H9 (cell line): ENCODE data around the gene RASL10B. TPM values are rescaled to one million over a fixed set of nuclear protein-coding genes. Genes with fewer than 3 reads are reported as not detected.

Experiments
- DNase-seq: peaks from one replicate; pipeline ENCODE4 v3.0.0-alpha.2; 2017
- H2AFZ ChIP-seq: one replicate; pipeline ENCODE4 v1.6.1; 2013; ENCODE audit warnings: mild to moderate bottlenecking, low read length, control low read depth, moderate library complexity
- H2AK5ac ChIP-seq: 2 replicates; pipeline ENCODE4 v1.6.1; 2013; ENCODE audit warnings: low read length, control low read depth, mixed read lengths; ENCODE audit not compliant: insufficient read length
- H2BK120ac ChIP-seq: one replicate; pipeline ENCODE4 v1.6.1; 2013; ENCODE audit warnings: low read depth, mild to moderate bottlenecking, low read length, control low read depth, inconsistent platforms; ENCODE audit not compliant: poor library complexity, severe bottlenecking
- H2BK12ac ChIP-seq: 2 replicates; pipeline ENCODE4 v1.6.1; 2013; ENCODE audit warnings: low read length, control low read depth, mixed read lengths, low read depth; ENCODE audit not compliant: insufficient read length
- H2BK15ac ChIP-seq: 2 replicates; pipeline ENCODE4 v1.6.1; 2013; ENCODE audit warnings: low read depth, low read length, control low read depth
- H2BK20ac ChIP-seq: one replicate; pipeline ENCODE4 v1.6.1; 2013; ENCODE audit warnings: low read depth, mild to moderate bottlenecking, low read length, control low read depth, inconsistent platforms; ENCODE audit not compliant: poor library complexity, severe bottlenecking
- H2BK5ac ChIP-seq: 2 replicates; pipeline ENCODE4 v1.6.1; 2013; ENCODE audit warnings: low read length, control low read depth, mixed read lengths; ENCODE audit not compliant: insufficient read length
- H3K14ac ChIP-seq: 2 replicates; pipeline ENCODE4 v1.6.1; 2013; ENCODE audit warnings: low read length, control low read depth; ENCODE audit not compliant: insufficient read depth
- H3K18ac ChIP-seq: 2 replicates; pipeline ENCODE4 v1.6.1; 2013; ENCODE audit warnings: low read depth, mild to moderate bottlenecking, mixed read lengths, low read length, control low read depth; ENCODE audit not compliant: insufficient read length
- H3K23ac ChIP-seq: 2 replicates; pipeline ENCODE4 v1.6.1; 2013; ENCODE audit warnings: low read length, control low read depth, mixed read lengths, low read depth; ENCODE audit not compliant: insufficient read length
- H3K23me2 ChIP-seq: 2 replicates; pipeline ENCODE4 v1.6.1; 2013; ENCODE audit warnings: low read depth, mild to moderate bottlenecking, mixed read lengths, low read length, control low read depth; ENCODE audit not compliant: insufficient read length, poor library complexity, severe bottlenecking
- H3K27ac ChIP-seq: 2 replicates; pipeline ENCODE4 v1.5.1; 2013; ENCODE audit warnings: low read length, control low read depth, mixed read lengths, low read depth; ENCODE audit not compliant: insufficient read length
- H3K27me3 ChIP-seq: 2 replicates; pipeline ENCODE4 v1.6.1; 2013; ENCODE audit warnings: low read length, control low read depth, inconsistent platforms; ENCODE audit not compliant: insufficient read depth
- H3K4ac ChIP-seq: 2 replicates; pipeline ENCODE4 v1.6.1; 2013; ENCODE audit warnings: low read depth, mild to moderate bottlenecking, control low read depth, inconsistent platforms, low read length, moderate library complexity
- H3K4me1 ChIP-seq: 2 replicates; pipeline ENCODE4 v1.6.1; 2013; ENCODE audit warnings: low read length, control low read depth, inconsistent platforms; ENCODE audit not compliant: insufficient read depth
- H3K4me2 ChIP-seq: 2 replicates; pipeline ENCODE4 v1.6.1; 2013; ENCODE audit warnings: low read length, control low read depth, mixed read lengths; ENCODE audit not compliant: insufficient read length, insufficient read depth
- H3K56ac ChIP-seq: 2 replicates; pipeline ENCODE4 v1.6.1; 2013; ENCODE audit warnings: low read depth, mild to moderate bottlenecking, mixed read lengths, low read length, control low read depth; ENCODE audit not compliant: insufficient read length
- H3K79me1 ChIP-seq: 2 replicates; pipeline ENCODE4 v1.6.1; 2013; ENCODE audit warnings: low read depth, mild to moderate bottlenecking, moderate library complexity, low read length, control low read depth, inconsistent platforms; ENCODE audit not compliant: insufficient read depth, poor library complexity, severe bottlenecking
- H3K79me2 ChIP-seq: 2 replicates; pipeline ENCODE4 v1.6.1; 2013; ENCODE audit warnings: low read length, control low read depth, inconsistent platforms; ENCODE audit not compliant: insufficient read depth
- H3K9ac ChIP-seq: 2 replicates; pipeline ENCODE4 v1.6.1; 2013; ENCODE audit warnings: low read length, control low read depth, mixed read lengths; ENCODE audit not compliant: insufficient read length; ENCODE audit errors: extremely low read depth
- H3K9me3 ChIP-seq: one replicate; pipeline ENCODE4 v1.6.1; 2013; ENCODE audit warnings: low read depth, low read length, inconsistent platforms; ENCODE audit not compliant: control insufficient read depth
- H3T11ph ChIP-seq: one replicate; pipeline ENCODE4 v1.6.1; 2013; ENCODE audit warnings: mild to moderate bottlenecking, low read length, control low read depth, inconsistent platforms
- H4K20me1 ChIP-seq: one replicate; pipeline ENCODE4 v1.6.1; 2013; ENCODE audit not compliant: control insufficient read depth, insufficient read length, insufficient read depth
- H4K5ac ChIP-seq: 2 replicates; pipeline ENCODE4 v1.6.1; 2013; ENCODE audit warnings: low read depth, mild to moderate bottlenecking, mixed read lengths, low read length, control low read depth; ENCODE audit not compliant: insufficient read length
- H4K8ac ChIP-seq: replicated peaks from 2 replicates; pipeline ENCODE4 v1.6.1; 2013; ENCODE audit warnings: low read length, control low read depth, mixed read lengths, low read depth; ENCODE audit not compliant: insufficient read length
- H4K91ac ChIP-seq: 2 replicates; pipeline ENCODE4 v1.6.1; 2013; ENCODE audit warnings: low read depth, mild to moderate bottlenecking, moderate library complexity, mixed read lengths, low read length, control low read depth; ENCODE audit not compliant: insufficient read length
- H3K27ac Mint-ChIP-seq, 3 experiments: 2 replicates in 2 of 3; 3 replicates in 1 of 3; pipeline ENCODE4 v1.8.0; 2020 to 2021; ENCODE audit warnings: mixed read lengths in 3 of 3, mild to moderate bottlenecking in 1 of 3, moderate library complexity in 1 of 3
- H3K27me3 Mint-ChIP-seq: 2 replicates; pipeline ENCODE4 v1.8.0; 2021; ENCODE audit warnings: low read depth, mild to moderate bottlenecking, moderate library complexity, mixed read lengths
- H3K36me3 Mint-ChIP-seq, 3 experiments: 2 replicates in 2 of 3; 3 replicates in 1 of 3; pipeline ENCODE4 v1.8.0; 2020 to 2021; ENCODE audit warnings: low read depth in 3 of 3, mixed read lengths in 3 of 3; ENCODE audit not compliant: insufficient read depth in 1 of 3
- H3K4me1 Mint-ChIP-seq, 2 experiments: 2 replicates each; pipeline ENCODE4 v1.8.0; 2020; ENCODE audit warnings: mixed read lengths in 2 of 2
- H3K4me3 Mint-ChIP-seq, 2 experiments: 2 replicates in 1 of 2; 3 replicates in 1 of 2; pipeline ENCODE4 v1.8.0; 2020 to 2021; ENCODE audit warnings: mild to moderate bottlenecking in 2 of 2, mixed read lengths in 2 of 2, moderate library complexity in 1 of 2
- H3K9me3 Mint-ChIP-seq, 2 experiments: 2 replicates in 1 of 2; 3 replicates in 1 of 2; pipeline ENCODE4 v1.8.0; 2020; ENCODE audit warnings: mild to moderate bottlenecking in 2 of 2, mixed read lengths in 2 of 2, moderate library complexity in 1 of 2
- WGBS: extraction: QIAGEN DNeasy Blood & Tissue Kit; methylation state at CpG from one replicate; pipeline ENCODE4 v1.1.7; 2013; ENCODE audit warnings: missing lambda C conversion rate, low lambda C conversion rate, mixed read lengths; ENCODE audit not compliant: insufficient read length; ENCODE audit errors: extremely low coverage; 5-methylcytosine and 5-hydroxymethylcytosine counted together
- total RNA-seq: library from RNA; stranded (reverse); gene quantifications from 2 replicates; pipeline ENCODE4 v1.2.1, GENCODE V29; 2021
- TF ChIP-seq, protein P1 (sequence below): fragments of 200-600 bp; sonication (generic); conservative IDR thresholded peaks from 3 replicates; pipeline ENCODE4 v1.8.0; 2021; ENCODE audit warnings: antibody characterized with exemption, mild to moderate bottlenecking

RASL10B gene
- total RNA-seq, 1 experiment from 2014 or later, result 15.9 TPM

DNA sequence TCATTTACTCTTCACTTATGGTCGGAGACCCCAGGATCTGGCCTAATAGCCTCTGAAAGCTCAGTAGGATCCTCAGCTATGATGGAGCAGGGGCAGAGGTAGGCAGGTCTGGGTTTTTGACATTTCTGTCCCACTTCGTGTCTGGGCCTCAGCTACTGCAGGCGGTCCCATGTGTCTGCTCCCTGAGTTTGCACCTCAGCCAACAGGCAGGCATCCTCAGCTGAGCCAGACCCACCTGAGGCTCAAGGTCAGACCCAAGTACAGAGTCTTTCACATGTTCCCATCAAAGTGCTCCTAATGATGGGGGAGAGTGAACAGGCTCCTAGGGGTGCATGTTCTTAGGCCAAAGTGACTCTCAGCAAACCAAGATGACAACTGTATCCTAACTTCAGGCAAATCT, 2.9 kb upstream of the RASL10B start:
- Histone ChIP-seq H3K4me1 (peaks cover 3% of the 10 kb centered on the region; the same call in 1 of the 2 replicates), H3K14ac (no peak overlapping the region), H3T11ph (no peak overlapping the region), H4K20me1 (no peaks in the 10 kb centered on the region), H2BK120ac (no peak overlapping the region), H3K18ac (no peak overlapping the region), H3K4me2 (no peak overlapping the region), H3K9ac (no peak overlapping the region), H2BK12ac (no peak overlapping the region), H3K79me2 (no peaks in the 10 kb centered on the region), H3K27ac (no peak overlapping the region), H4K8ac (no peak overlapping the region), H2AK5ac (no peak overlapping the region), H3K23ac (no peak overlapping the region), H3K4ac (no peak overlapping the region), H3K56ac (no peak overlapping the region), H2BK5ac (no peak overlapping the region), H3K27me3 (no peaks in the 10 kb centered on the region), H3K23me2 (peaks cover 6% of the 10 kb centered on the region), H2AFZ (no peak overlapping the region), H4K5ac (no peak overlapping the region), H4K91ac (no peak overlapping the region), H2BK15ac (no peak overlapping the region), H2BK20ac (no peak overlapping the region), H3K79me1 (no peaks in the 10 kb centered on the region), H3K9me3 (no peaks in the 10 kb centered on the region)
- Mint-ChIP-seq H3K27me3 (peaks cover 20% of the 10 kb centered on the region), H3K9me3 (no peaks in the 10 kb centered on the region), H3K4me3 (no peak overlapping the region), H3K36me3 (peaks cover 7 to 25% (median 24%) of the 10 kb centered on the region in 3 experiments; a peak in 6 of 7 replicates), H3K4me1 (peaks cover 40 to 52% of the 10 kb centered on the region in 2 experiments), H3K27ac (no peak overlapping the region; a peak in 1 of 7 replicates)
- TF ChIP-seq, protein P1, sequence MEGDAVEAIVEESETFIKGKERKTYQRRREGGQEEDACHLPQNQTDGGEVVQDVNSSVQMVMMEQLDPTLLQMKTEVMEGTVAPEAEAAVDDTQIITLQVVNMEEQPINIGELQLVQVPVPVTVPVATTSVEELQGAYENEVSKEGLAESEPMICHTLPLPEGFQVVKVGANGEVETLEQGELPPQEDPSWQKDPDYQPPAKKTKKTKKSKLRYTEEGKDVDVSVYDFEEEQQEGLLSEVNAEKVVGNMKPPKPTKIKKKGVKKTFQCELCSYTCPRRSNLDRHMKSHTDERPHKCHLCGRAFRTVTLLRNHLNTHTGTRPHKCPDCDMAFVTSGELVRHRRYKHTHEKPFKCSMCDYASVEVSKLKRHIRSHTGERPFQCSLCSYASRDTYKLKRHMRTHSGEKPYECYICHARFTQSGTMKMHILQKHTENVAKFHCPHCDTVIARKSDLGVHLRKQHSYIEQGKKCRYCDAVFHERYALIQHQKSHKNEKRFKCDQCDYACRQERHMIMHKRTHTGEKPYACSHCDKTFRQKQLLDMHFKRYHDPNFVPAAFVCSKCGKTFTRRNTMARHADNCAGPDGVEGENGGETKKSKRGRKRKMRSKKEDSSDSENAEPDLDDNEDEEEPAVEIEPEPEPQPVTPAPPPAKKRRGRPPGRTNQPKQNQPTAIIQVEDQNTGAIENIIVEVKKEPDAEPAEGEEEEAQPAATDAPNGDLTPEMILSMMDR, result no peak
- DNase-seq, result no peak
- WGBS, result no CpG with 5 or more reads among the region's 3 CpGs
